ENCODE data around the gene NFAM1.

NFAM1 gene

GRCh38 chr22:42379966-42380537 lies 52.2 kb downstream of the NFAM1 start:
- no peak for DNase-seq (ENCODE audit: low read depth)
- TF ChIP-seq, protein P1, sequence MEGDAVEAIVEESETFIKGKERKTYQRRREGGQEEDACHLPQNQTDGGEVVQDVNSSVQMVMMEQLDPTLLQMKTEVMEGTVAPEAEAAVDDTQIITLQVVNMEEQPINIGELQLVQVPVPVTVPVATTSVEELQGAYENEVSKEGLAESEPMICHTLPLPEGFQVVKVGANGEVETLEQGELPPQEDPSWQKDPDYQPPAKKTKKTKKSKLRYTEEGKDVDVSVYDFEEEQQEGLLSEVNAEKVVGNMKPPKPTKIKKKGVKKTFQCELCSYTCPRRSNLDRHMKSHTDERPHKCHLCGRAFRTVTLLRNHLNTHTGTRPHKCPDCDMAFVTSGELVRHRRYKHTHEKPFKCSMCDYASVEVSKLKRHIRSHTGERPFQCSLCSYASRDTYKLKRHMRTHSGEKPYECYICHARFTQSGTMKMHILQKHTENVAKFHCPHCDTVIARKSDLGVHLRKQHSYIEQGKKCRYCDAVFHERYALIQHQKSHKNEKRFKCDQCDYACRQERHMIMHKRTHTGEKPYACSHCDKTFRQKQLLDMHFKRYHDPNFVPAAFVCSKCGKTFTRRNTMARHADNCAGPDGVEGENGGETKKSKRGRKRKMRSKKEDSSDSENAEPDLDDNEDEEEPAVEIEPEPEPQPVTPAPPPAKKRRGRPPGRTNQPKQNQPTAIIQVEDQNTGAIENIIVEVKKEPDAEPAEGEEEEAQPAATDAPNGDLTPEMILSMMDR (conservative IDR thresholded peaks at IDR 0.05; ENCODE audit: control insufficient read depth, insufficient read depth, low read depth, low read length) = no peak
- H3K4me3 ChIP-seq (ENCODE audit: control insufficient read depth, low read depth, low read length) = no peak overlapping the region

DNA sequence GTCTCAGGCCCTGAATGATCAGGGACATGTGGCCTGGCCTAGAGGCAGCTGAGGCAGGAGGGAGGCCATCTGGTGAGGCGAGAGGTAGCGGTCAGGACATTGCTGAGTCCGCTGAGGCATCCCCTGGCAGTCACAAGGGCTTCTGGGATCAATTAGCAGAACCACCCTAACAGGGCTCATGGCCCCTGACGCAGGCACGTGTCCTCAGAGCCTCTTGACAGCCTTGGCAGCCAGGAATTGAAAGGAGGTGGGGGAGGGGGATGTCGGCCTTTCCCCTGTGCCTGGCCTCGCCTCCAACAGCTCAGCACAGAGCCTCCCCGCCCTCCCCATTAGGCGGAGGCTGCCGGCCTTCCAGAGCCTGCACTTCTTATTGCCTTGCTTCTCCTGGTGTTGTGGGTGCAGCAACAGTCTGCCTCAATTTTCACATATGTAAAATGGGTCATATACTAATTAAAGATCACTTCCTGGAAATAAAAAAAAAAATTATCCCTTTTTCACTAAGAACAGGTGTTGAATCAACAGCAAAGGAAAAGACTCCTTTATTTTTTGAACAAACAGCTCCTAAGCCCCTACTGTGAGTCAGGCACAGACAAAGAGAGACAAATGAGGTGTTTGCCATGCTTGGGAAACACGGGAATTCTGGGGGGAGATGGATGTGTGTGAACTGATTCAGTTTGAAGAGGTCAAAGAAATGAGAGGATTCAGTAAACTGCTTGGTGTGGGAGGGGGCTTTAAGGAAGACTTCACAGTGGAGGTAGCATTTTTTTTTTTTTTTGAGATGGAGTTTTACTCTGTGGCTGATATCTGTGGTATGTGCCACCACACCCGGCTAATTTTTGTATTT lies 55.3 kb downstream of the NFAM1 start:
- no peak overlapping the region for H3K4me3 ChIP-seq (ENCODE audit: control insufficient read depth, low read depth, low read length)
- TF ChIP-seq, protein P1 (conservative IDR thresholded peaks at IDR 0.05; ENCODE audit: control insufficient read depth, insufficient read depth, low read depth, low read length) = no peak
- peak; percentile 95 for DNase-seq (ENCODE audit: low read depth)

GRCh38 chr22:42375982-42376381 lies 56.2 kb downstream of the NFAM1 start:
- no peak for DNase-seq (ENCODE audit: low read depth)
- TF ChIP-seq, protein P1 (conservative IDR thresholded peaks at IDR 0.05; ENCODE audit: control insufficient read depth, insufficient read depth, low read depth, low read length) = no peak
- H3K4me3 ChIP-seq (ENCODE audit: control insufficient read depth, low read depth, low read length) = no peak overlapping the region

- DNase-seq (ENCODE audit: low read depth) = no peak
- no peak overlapping the region for H3K4me3 ChIP-seq (ENCODE audit: control insufficient read depth, low read depth, low read length)
- TF ChIP-seq, protein P1 (conservative IDR thresholded peaks at IDR 0.05; ENCODE audit: control insufficient read depth, insufficient read depth, low read depth, low read length) = no peak
Observed at GRCh38 chr22:42372976-42373375, 59.2 kb downstream of the NFAM1 start.

GRCh38 chr22:42371501-42371900 lies 60.7 kb downstream of the NFAM1 start:
- TF ChIP-seq, protein P1 (conservative IDR thresholded peaks at IDR 0.05; ENCODE audit: control insufficient read depth, insufficient read depth, low read depth, low read length) = no peak
- DNase-seq (ENCODE audit: low read depth) = no peak
- H3K4me3 ChIP-seq (ENCODE audit: control insufficient read depth, low read depth, low read length) = no peak overlapping the region

DNA sequence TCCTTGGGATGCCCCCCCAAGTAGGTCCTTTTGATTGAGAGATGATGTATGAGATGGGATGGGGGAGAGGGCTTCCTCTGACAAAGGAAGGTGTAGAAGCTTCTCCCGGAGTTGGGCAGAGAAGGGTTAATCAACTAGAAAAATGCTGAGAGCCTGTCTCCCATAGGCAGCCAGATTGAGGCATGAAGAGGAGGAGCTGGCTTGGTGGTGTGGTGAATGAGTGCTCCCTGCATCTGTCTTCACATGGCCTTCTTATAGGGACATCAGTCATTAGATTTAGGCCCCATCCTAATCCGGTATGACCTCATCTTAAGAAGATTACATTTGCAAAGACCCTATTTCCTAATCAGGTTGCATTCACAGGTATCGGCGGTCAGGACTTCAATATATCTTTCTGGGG lies 61.1 kb downstream of the NFAM1 start:
- TF ChIP-seq, protein P1 (conservative IDR thresholded peaks at IDR 0.05; ENCODE audit: control insufficient read depth, insufficient read depth, low read depth, low read length) = no peak
- no peak for DNase-seq (ENCODE audit: low read depth)
- H3K4me3 ChIP-seq (ENCODE audit: control insufficient read depth, low read depth, low read length) = no peak overlapping the region

Data from fibroblast of mammary gland (primary cell).